ENCODE results near the gene ITGA7. TPM values are rescaled to one million over a fixed set of nuclear protein-coding genes. Genes with fewer than 3 reads are reported as not detected.
A peak's percentile ranks its signal among the peaks of the same experiment; 100 is the strongest.

The ITGA7 gene
- total RNA-seq, 1 experiment from 2014 or later = 4.7 TPM

GRCh38 chr12:55699471-55700055 is 8.1 kb downstream of the ITGA7 start:
- DNase-seq (ENCODE audit: low spot score) = no peak

DNA sequence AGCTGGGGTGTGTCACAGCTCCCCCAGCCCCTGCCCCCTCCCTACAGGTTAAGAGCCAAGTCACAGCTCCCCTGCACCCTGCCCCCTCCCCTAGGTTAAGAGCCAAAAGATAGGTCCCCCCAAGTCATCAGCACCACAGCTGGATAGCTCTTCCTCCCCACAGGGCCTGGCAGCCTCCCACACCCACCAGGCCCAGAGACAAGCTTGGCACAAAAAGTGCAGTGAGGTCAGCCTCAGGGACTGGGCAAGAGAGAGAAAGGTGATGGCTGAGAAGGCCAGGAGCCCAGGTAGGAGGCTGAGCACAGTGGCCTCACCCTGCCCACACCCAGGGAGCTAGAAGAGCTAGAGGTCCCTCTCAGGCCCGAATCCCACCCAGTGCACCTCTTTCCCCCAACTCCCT is 8.7 kb downstream of the ITGA7 start:
- DNase-seq (ENCODE audit: low spot score) = no peak

GRCh38 chr12:55698241-55698955 is 9.3 kb downstream of the ITGA7 start:
- DNase-seq (ENCODE audit: low spot score) = no peak

- DNase-seq (ENCODE audit: low spot score) = no peak
These were observed 10.0 kb downstream of the ITGA7 start for GRCh38 chr12:55697686-55698085.

GRCh38 chr12:55696796-55697462 is 10.8 kb downstream of the ITGA7 start:
- no peak for DNase-seq (ENCODE audit: low spot score)

DNA sequence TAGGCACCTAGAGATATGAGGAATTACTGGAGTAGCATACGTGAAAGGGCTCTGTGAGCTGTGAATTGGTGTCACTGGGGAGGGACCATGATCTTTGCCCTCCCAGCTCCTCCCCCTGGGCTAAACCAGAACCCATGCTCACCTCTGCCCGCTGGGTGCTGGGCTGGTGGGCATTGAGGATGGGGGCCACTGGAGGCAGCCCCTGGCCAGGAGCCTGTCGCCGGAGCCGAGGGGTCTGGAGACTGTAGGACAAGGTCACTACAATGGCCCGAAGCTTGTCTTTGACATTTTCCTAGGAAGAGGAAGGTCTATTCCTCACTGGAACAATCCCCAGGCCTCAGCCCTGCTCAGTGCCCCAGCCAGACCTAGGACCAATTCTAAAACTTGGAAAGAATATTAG is 11.6 kb downstream of the ITGA7 start:
- no peak for DNase-seq (ENCODE audit: low spot score)

DNA sequence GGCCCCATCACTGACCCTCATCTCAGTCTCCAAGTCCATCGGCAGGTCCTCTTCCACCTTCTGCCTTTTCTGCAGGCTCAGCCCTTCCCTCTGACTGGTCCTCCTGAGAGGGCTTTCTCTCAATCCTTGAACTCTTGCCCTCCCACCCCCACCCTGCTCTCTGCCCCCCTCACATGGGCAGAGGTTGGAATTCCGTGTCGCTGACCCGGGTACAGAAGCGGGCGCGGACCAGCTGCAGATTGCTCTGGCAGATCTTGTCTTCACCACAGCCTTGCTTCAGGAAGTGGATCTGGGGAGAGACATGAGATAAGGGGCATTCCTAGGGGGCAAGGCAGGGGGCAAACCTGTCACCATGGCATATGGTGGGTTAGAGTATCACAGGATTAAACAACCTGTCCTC is 12.4 kb downstream of the ITGA7 start:
- DNase-seq (ENCODE audit: low spot score) = no peak

- DNase-seq (ENCODE audit: low spot score) = no peak
These were observed 13.1 kb downstream of the ITGA7 start for GRCh38 chr12:55694651-55695050.

- no peak for DNase-seq (ENCODE audit: low spot score)
These were observed 13.6 kb downstream of the ITGA7 start for GRCh38 chr12:55694188-55694515.

DNA sequence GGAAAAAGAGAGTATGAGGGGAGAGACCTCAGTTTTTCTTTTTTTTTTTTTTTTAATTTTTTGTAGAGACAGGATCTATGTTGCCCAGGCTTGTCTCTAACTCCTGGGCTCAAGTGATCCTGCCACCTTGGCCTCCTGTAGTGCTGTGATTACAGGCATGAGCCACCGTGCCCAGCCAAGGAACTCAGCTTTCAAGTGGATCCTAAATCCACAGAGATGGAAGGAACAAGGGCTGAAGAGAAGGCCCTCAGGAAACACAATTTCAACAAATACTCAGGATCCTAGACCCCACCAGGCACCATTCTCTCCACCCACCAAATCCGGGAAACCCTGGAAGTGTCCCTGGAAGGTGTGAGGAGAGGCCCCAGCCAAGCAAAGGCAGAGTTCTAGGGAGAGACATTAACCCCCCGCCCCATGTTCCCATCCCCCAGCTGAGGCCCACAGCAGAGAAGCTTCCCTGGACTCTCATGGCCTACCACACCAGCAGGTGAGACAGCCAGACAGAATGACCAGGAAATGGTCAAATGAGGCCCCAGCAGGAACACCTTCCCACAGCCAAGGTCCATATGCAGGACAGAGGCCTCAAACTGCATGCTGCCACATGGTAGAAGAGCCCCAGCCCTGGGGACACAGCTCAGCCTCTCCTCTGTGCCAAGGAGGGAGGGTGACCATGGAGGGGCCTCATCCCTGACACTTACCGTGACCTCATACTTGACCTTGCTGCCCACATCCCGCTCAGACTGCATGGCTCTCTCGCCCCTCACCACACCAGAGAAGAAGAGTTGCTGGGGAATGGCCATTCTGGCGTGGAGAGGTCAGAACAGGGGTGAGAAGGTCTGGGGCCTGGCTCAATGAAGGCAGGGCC is 14.1 kb downstream of the ITGA7 start:
- DNase-seq (ENCODE audit: low spot score) = no peak

- DNase-seq (ENCODE audit: low spot score) = no peak
These were observed 14.9 kb downstream of the ITGA7 start for GRCh38 chr12:55692631-55693322.

- no peak for DNase-seq (ENCODE audit: low spot score)
These were observed 18.7 kb downstream of the ITGA7 start for GRCh38 chr12:55688716-55689655.

- no peak for DNase-seq (ENCODE audit: low spot score)
These were observed 20.0 kb downstream of the ITGA7 start for GRCh38 chr12:55687746-55688145.

- DNase-seq (ENCODE audit: low spot score) = no peak
These were observed 21.2 kb downstream of the ITGA7 start for GRCh38 chr12:55686366-55687010.

GRCh38 chr12:55685671-55686070 is 22.0 kb downstream of the ITGA7 start:
- no peak for DNase-seq (ENCODE audit: low spot score)

DNA sequence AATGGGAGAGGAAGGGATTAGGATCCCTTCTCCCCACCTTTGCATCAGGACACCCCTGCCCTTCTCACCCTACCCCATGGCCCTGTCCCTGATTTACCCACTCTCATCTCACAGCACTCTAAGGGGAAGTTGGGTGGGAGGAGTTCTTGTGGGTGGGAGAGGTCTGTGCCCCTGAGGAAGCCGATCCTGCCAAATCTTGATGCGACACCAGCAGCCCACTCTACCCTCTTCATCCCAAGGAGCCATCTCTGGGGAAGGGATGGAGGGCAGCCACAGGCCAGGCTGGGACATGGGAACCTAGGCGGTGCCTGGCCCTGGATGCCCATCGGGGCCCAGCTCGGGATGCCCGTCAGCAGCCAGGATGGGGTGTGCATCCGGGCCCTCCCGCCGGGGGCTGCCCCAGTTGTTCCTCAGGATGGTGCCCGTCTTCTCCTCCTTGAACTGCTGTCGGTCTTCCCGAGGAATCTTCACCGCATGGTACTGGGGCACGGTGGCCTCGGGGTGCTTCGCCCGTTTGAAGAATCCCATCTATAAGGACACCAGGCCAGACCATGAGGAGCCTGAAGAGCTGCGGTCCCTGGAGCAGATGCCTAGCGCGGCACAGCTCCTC is 22.8 kb downstream of the ITGA7 start:
- DNase-seq (ENCODE audit: low spot score) = no peak

GRCh38 chr12:55683676-55684075 is 24.0 kb downstream of the ITGA7 start:
- DNase-seq (ENCODE audit: low spot score) = no peak

GRCh38 chr12:55682087-55682796 is 25.5 kb downstream of the ITGA7 start:
- DNase-seq (ENCODE audit: low spot score) = peak; percentile 48

Measured in HT-29 (cell line).